Loucy (cell line): ENCODE measurements around the gene TRMU.

ENCODE experiments used
- H2AFZ ChIP-seq: fragments of 200-600 bp; sonication (generic); 2 replicates; pipeline ENCODE4 v1.6.0; 2016; ENCODE audit warnings: antibody characterized with exemption, mild to moderate bottlenecking, low read length, moderate library complexity
- H3F3A ChIP-seq: fragments of 200-600 bp; 2 replicates; pipeline ENCODE4 v1.6.0; 2016; ENCODE audit warnings: antibody characterized with exemption, low read depth, mild to moderate bottlenecking
- H3K27me3 ChIP-seq: fragments of 200-600 bp; sonication (generic); 2 replicates; pipeline ENCODE4 v1.6.1; 2014; ENCODE audit warnings: low read length, mild to moderate bottlenecking; ENCODE audit not compliant: insufficient read depth, poor library complexity, severe bottlenecking
- H3K36me3 ChIP-seq: fragments of 200-600 bp; sonication (generic); 2 replicates; pipeline ENCODE4 v1.6.1; 2016; ENCODE audit warnings: low read length; ENCODE audit not compliant: insufficient read depth
- H3K4me1 ChIP-seq: fragments of 200-600 bp; sonication (generic); 2 replicates; pipeline ENCODE4 v1.5.1; 2014; ENCODE audit warnings: low read length, mild to moderate bottlenecking; ENCODE audit not compliant: insufficient read depth, poor library complexity, severe bottlenecking
- H3K4me2 ChIP-seq: fragments of 200-600 bp; sonication (generic); 2 replicates; pipeline ENCODE4 v1.6.0; 2014; ENCODE audit warnings: antibody characterized with exemption, low read length, low read depth, mild to moderate bottlenecking; ENCODE audit not compliant: poor library complexity, severe bottlenecking
- H3K4me3 ChIP-seq: fragments of 200-600 bp; sonication (generic); 2 replicates; pipeline ENCODE4 v1.5.1; 2014; ENCODE audit warnings: low read length, mild to moderate bottlenecking, mixed read lengths; ENCODE audit not compliant: poor library complexity, severe bottlenecking
- H3K79me2 ChIP-seq: fragments of 200-600 bp; sonication (generic); 2 replicates; pipeline ENCODE4 v1.6.1; 2014; ENCODE audit warnings: low read length; ENCODE audit not compliant: insufficient read depth
- H3K9ac ChIP-seq: fragments of 200-600 bp; sonication (generic); 2 replicates; pipeline ENCODE4 v1.6.0; 2014; ENCODE audit warnings: mild to moderate bottlenecking, low read depth, low read length, moderate library complexity; ENCODE audit not compliant: poor library complexity, severe bottlenecking
- H3K9me2 ChIP-seq: fragments of 200-600 bp; sonication (generic); replicated peaks from 2 replicates; pipeline ENCODE4 v1.6.1; 2016; ENCODE audit warnings: low read depth, low read length, mixed read lengths
- H3K9me3 ChIP-seq: fragments of 200-600 bp; sonication (generic); 2 replicates; pipeline ENCODE4 v1.6.1; 2014; ENCODE audit warnings: mild to moderate bottlenecking, antibody characterized with exemption, low read length, low read depth; ENCODE audit not compliant: insufficient read depth
- H4K20me1 ChIP-seq: fragments of 200-600 bp; sonication (generic); 2 replicates; pipeline ENCODE4 v1.6.0; 2014; ENCODE audit warnings: antibody characterized with exemption, low read length, mild to moderate bottlenecking; ENCODE audit not compliant: insufficient read depth, poor library complexity, severe bottlenecking
- CTCF ChIP-seq: fragments of 200-600 bp; sonication (generic); conservative IDR thresholded peaks from 2 replicates; pipeline ENCODE4 v1.5.1; 2014; ENCODE audit warnings: mild to moderate bottlenecking, antibody characterized with exemption, low read length
- EZH2phosphoT487 ChIP-seq: fragments of 200-600 bp; IDR thresholded peaks from 2 replicates; pipeline ENCODE4 v1.6.1; 2018; ENCODE audit warnings: antibody characterized with exemption, mild to moderate bottlenecking, moderate library complexity, borderline replicate concordance

The TRMU gene

GRCh38 chr22:46335201-46336118, at the start of gene TRMU:
Gene TRMU, plus strand, starts transcription at chr22:46335714. Its CDS starts 51 bp downstream, at chr22:46335765.
- H3K9ac ChIP-seq = peak within 1 kb of the TSS; percentile 90
- H3K4me2 ChIP-seq = peak within 1 kb of the TSS; percentile 97
- peaks cover 25% of the 10 kb centered on the region for H3K4me1 ChIP-seq
- H3K9me2 ChIP-seq = no peaks in the 10 kb centered on the region
- H2AFZ ChIP-seq = peak within 1 kb of the TSS; percentile 94
- H3K79me2 ChIP-seq = peaks cover 49% of the 10 kb centered on the region
- no peaks in the 10 kb centered on the region for H3K9me3 ChIP-seq
- TF ChIP-seq CTCF (no peak), EZH2phosphoT487 (no peak)
- peaks cover 18% of the 10 kb centered on the region for H4K20me1 ChIP-seq
- H3K4me3 ChIP-seq = peak within 1 kb of the TSS; percentile 92
- H3F3A ChIP-seq = peaks cover 4% of the 10 kb centered on the region
- peaks cover 54% of the 10 kb centered on the region; the same call in 1 of the 2 replicates for H3K36me3 ChIP-seq
- peaks cover 4% of the 10 kb centered on the region for H3K27me3 ChIP-seq

- Histone ChIP-seq H3K4me1 (peaks cover 41% of the 10 kb centered on the region), H3K9ac (no peak overlapping the region), H4K20me1 (no peaks in the 10 kb centered on the region), H3K4me3 (no peak overlapping the region), H3K27me3 (no peaks in the 10 kb centered on the region), H3K9me3 (no peaks in the 10 kb centered on the region), H3F3A (no peaks in the 10 kb centered on the region), H2AFZ (no peak overlapping the region), H3K79me2 (peaks cover 21% of the 10 kb centered on the region; the same call in 1 of the 2 replicates), H3K36me3 (peaks cover 36% of the 10 kb centered on the region; the same call in 1 of the 2 replicates), H3K9me2 (no peaks in the 10 kb centered on the region), H3K4me2 (no peak overlapping the region)
- TF ChIP-seq EZH2phosphoT487 (no peak), CTCF (no peak)
Measured at GRCh38 chr22:46286006-46286405, 49.5 kb upstream of the TRMU start.

- Histone ChIP-seq H4K20me1 (no peaks in the 10 kb centered on the region), H3K4me3 (peak overlapping the region; percentile 64), H2AFZ (no peak overlapping the region), H3K4me2 (peak overlapping the region; percentile 73), H3K27me3 (no peaks in the 10 kb centered on the region), H3K9me2 (no peaks in the 10 kb centered on the region), H3F3A (no peaks in the 10 kb centered on the region), H3K36me3 (peaks cover 30% of the 10 kb centered on the region; the same call in 1 of the 2 replicates), H3K79me2 (peaks cover 21% of the 10 kb centered on the region; the same call in 1 of the 2 replicates), H3K9me3 (no peaks in the 10 kb centered on the region), H3K4me1 (peaks cover 42% of the 10 kb centered on the region), H3K9ac (peak overlapping the region; percentile 84)
- TF ChIP-seq EZH2phosphoT487 (no peak), CTCF (no peak)
Measured at GRCh38 chr22:46286941-46287872, 48.3 kb upstream of the TRMU start.
